HG02642 (cell line): Measurements from ENCODE around the gene INTS7.
"Not testable (repeated sequence)": the region's sequence is repeated elsewhere in the genome, so short reads cannot be mapped to it uniquely, and the experiment has no call there.

Source experiments
- ATAC-seq: cut with Tn5 transposase; IDR thresholded peaks from one replicate; pipeline ENCODE4 v1.9.1; 2021; ENCODE audit warnings: mild to moderate bottlenecking; ENCODE audit not compliant: unreplicated experiment, poor library complexity

INTS7 gene

GRCh38 chr1:211938561-211938997 lies 96.8 kb downstream of the INTS7 start:
- ATAC-seq: no peak

DNA sequence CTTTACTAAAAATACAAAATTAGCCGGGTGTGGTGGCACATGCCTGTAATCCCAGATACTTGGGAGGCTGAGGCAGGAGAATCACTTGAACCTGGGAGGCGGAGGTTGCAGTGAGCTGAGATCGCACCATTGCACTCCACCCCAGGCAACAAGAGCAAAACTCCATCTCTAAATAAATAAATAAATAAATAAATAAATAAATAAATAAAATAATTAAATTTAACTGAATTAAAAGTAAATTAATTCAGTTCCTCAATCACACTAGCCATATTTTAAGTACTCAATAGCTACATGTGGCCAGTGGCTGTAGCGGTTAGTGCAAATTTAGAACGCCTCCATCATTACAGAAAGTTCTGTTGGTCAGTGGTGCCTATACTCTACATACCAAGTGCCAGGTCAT lies 97.9 kb downstream of the INTS7 start:
- ATAC-seq: not testable (repeated sequence)

- peak; percentile 76 for ATAC-seq
These were observed 99.8 kb downstream of the INTS7 start for GRCh38 chr1:211935448-211935970.

DNA sequence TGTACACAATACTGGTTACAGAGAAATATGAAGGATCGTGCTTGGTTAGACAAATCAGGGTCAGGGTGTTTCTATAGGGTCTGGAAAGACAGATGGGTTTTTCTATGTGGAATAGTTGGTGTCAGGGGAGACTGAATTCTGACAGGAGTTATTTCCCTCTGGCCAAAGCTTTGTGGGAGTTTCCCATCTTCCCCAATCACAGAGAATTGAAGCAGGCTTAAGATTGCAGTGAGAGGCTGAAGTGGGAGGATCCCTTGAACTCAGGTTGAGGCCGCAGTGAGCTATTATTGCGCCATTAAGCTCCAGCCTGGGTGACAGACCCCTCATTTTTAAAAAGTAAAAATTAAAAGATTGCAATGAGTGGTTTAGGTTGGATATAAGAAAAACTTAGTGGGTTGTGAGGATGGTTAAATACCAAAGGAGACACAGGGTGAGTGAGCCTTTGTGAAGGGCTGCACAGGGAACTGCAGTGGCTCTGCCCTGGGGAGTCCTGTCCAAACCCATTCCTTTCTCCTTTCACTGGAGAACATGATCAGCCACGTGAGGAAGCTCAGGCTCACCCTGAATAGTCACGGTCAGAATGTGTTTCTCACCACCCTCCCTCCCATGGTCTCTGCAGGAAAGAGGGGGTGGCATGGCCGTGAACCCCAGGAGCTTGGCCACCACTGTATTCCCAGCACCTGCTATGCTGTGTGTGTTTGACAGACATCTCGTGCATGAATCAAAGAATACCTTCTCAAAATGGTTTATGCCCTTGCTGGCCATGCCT lies 101.2 kb downstream of the INTS7 start:
- ATAC-seq: no peak

DNA sequence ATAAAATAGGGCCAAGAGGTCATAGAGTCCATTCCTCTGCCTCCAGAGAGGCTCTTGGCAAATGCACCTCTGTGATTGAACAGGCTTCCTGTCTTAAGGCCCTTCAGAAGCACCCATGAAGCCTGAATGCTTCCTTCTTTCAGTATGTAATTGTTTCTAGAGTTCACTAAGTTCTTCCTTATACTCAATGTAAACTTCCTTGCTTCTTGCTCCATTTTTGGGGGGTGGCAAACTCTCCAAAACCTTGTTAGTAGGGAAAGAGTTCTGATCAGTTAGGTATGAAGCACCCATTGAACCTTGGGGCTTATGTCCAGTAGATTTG lies 102.5 kb downstream of the INTS7 start:
- no peak for ATAC-seq

- no peak for ATAC-seq
These were observed 103.0 kb downstream of the INTS7 start for GRCh38 chr1:211932231-211932932.

DNA sequence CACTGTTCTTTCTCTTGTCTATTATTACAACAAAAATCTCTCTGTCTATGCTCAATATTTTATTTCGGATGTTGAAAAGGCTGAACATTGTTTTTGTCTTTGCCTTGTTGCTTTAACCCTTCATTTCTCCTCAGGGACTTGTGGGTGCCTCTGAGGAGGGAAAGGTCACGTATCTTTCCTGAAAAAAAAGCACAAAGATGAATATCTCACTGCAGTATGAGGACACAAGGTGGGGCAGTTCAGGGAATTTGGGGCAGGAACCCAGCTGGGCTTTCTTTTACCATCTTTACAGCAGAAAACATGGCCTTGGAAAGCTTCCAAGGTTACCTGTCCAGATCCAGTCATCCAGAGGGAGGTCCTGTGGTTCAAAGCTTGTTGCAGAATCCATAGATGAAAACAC lies 105.7 kb downstream of the INTS7 start:
- no peak for ATAC-seq

- no peak for ATAC-seq
These were observed 106.2 kb downstream of the INTS7 start for GRCh38 chr1:211928993-211929637.

- ATAC-seq: no peak
These were observed 107.0 kb downstream of the INTS7 start for GRCh38 chr1:211928290-211928801.

- ATAC-seq: no peak
These were observed 110.3 kb downstream of the INTS7 start for GRCh38 chr1:211925016-211925415.

GRCh38 chr1:211924256-211924655 lies 111.1 kb downstream of the INTS7 start:
- ATAC-seq: no peak

GRCh38 chr1:211923095-211923494 lies 112.3 kb downstream of the INTS7 start:
- no peak for ATAC-seq

- ATAC-seq: no peak
These were observed 113.7 kb downstream of the INTS7 start for GRCh38 chr1:211921579-211922095.

- ATAC-seq: no peak
These were observed 114.6 kb downstream of the INTS7 start for GRCh38 chr1:211920602-211921226.

GRCh38 chr1:211920141-211920572 lies 115.2 kb downstream of the INTS7 start:
- ATAC-seq: no peak

DNA sequence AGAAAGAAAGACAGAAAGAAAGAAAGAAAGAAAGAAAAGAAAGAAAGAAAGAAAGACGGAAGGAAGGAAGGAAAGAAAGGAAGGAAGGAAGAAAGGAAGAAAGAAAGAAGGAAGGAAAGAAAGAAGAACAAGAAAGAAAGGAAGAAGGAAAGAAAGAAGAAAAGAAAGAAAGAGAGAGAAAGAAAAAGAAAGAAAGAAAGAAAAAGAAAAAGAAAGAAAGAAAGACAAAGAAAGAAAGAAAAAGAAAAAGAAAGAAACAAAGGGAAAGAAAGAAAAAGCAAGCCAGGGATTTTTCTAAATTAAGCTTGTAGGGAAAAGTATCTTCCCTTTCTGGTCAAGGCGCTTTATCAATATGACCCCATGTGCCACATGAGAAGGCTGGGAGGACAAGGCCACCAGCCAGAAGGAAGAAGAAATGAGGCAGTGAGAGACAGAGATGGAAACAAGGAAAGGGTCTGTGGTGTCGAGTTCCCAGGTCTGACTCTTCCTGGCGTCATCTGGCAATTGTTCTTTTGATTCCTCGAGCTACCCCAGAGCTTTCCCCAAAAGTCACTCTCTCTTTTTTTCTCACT lies 116.4 kb downstream of the INTS7 start:
- no peak for ATAC-seq

- ATAC-seq: not testable (repeated sequence)
These were observed 118.9 kb downstream of the INTS7 start for GRCh38 chr1:211916458-211916857.

DNA sequence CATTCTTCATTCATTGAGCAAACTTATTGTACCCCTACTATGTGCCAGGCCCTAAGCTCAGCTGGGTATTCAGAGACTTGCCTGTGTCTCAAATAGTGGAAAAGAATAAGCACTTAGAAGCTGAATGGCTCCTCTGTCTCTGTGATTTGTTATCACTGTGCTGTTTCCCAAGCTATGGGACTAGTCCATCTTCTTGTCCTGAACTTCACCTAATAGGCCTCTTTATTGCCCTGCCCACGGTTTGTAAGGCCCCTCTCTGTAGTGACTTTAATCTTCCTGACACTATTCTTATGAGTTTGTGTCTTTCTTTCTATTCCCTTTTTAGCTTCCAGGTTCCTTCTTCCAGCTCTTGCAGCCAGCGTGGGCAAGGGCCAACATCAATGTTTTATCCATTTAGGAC lies 119.4 kb downstream of the INTS7 start:
- no peak for ATAC-seq

DNA sequence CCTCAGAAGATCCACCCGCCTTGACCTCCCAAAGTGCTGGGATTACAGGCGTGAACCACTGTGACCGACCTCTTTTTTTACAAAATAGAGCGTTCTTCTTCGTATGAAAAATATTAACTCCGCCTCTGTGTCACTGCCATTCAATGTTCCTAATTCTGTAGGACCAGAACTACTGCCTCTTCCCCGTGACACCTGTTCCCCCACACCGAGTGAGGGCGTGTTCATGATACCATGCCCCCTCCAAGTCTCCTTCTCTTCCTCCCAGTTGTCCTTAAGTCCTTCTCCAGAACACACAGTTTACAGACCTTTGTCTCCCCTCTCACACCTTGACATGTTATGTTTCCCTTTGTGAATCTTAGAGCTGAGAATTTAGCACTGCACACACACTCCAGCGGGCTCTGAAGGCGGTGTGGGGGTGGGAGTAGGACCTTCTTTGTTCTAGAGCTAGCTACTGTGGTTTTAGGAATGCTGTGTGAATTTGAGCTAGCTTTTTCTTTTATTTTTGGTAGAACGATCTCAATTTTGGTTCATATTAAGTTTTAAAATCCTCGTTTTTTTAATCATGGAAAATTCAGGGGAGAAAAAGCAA lies 122.4 kb downstream of the INTS7 start:
- no peak for ATAC-seq

DNA sequence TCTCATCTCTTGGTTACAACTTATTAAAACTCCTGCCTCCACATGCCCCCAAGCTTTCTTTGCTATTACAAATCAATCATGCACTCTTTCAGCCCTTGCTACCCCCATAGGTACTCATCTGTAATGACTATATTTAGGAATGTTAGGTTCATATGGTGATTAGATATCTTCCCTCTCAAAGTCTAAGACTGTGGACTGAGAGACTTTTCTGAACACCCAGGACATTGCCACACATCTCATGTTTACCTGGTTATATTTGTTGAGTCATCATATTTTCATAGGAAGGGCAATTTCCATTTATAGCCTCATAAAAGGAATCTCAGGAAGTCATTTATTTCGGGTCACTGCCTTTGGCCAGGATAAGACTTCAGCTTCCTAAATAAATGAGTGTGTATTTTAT lies 123.3 kb downstream of the INTS7 start:
- ATAC-seq: no peak
